MCF 10A (cell line): ENCODE data around the gene SPNS1. TPM values are rescaled to one million over a fixed set of nuclear protein-coding genes. Genes with fewer than 3 reads are reported as not detected.
A peak's percentile ranks its signal among the peaks of the same experiment; 100 is the strongest.

ENCODE experiments used
- BruUV-seq: library from RNA; stranded (reverse); fragments of 400-500 nt; replicated peaks from 2 replicates; lab custom pipeline; 2021; lab: Mats Ljungman, UMichigan
- CTCF ChIA-PET: fragments of 300-600 bp; sonication (Branson Sonifier 250); formaldehyde crosslinking; extraction: SDS; loops from one replicate; lab custom pipeline; 2021; ENCODE audit warnings: antibody characterized with exemption, inconsistent platforms; lab: Yijun Ruan, JAX
- POLR2A ChIA-PET: fragments of 300-600, 350-650 bp; sonication (Branson Sonifier 250); formaldehyde crosslinking; extraction: SDS; loops from one replicate; lab custom pipeline; 2020; ENCODE audit warnings: antibody characterized with exemption, inconsistent platforms; lab: Yijun Ruan, JAX
- DNase-seq: peaks from one replicate; pipeline ENCODE4 v3.0.0-alpha.2; 2018; ENCODE audit not compliant: unreplicated experiment
- H3K27ac Mint-ChIP-seq: one replicate; pipeline ENCODE4 v1.8.0; 2022; ENCODE audit warnings: mild to moderate bottlenecking, low read depth, mixed read lengths; ENCODE audit not compliant: unreplicated experiment
- H3K27me3 Mint-ChIP-seq: one replicate; pipeline ENCODE4 v1.8.0; 2022; ENCODE audit warnings: mixed read lengths; ENCODE audit not compliant: insufficient read depth, unreplicated experiment
- H3K36me3 Mint-ChIP-seq: one replicate; pipeline ENCODE4 v1.8.0; 2022; ENCODE audit warnings: mild to moderate bottlenecking, moderate library complexity, mixed read lengths; ENCODE audit not compliant: insufficient read depth, unreplicated experiment
- H3K4me1 Mint-ChIP-seq: one replicate; pipeline ENCODE4 v1.8.0; 2022; ENCODE audit warnings: mixed read lengths; ENCODE audit not compliant: insufficient read depth, unreplicated experiment
- H3K4me3 Mint-ChIP-seq: one replicate; pipeline ENCODE4 v1.8.0; 2022; ENCODE audit warnings: mild to moderate bottlenecking, moderate library complexity, mixed read lengths; ENCODE audit not compliant: unreplicated experiment
- H3K9me3 Mint-ChIP-seq: one replicate; pipeline ENCODE4 v1.8.0; 2022; ENCODE audit warnings: mixed read lengths; ENCODE audit not compliant: unreplicated experiment
- intact Hi-C: fragments of 100-400 bp; cut with micrococcal nuclease; formaldehyde crosslinking; loops from 2 replicates; pipeline ENCODE4 v1.14.1; 2022
- total RNA-seq: library from RNA; stranded (reverse); gene quantifications from 2 replicates; pipeline ENCODE4 v1.2.3, GENCODE V29; 2022
- TF ChIP-seq, protein P1 (sequence below): fragments of 200-600 bp; IDR thresholded peaks from one replicate; pipeline ENCODE4 v1.8.0; 2022; ENCODE audit warnings: antibody characterized with exemption, mild to moderate bottlenecking; ENCODE audit not compliant: unreplicated experiment

SPNS1 gene
- total RNA-seq, 1 experiment from 2014 or later, result 25.2 TPM

DNA sequence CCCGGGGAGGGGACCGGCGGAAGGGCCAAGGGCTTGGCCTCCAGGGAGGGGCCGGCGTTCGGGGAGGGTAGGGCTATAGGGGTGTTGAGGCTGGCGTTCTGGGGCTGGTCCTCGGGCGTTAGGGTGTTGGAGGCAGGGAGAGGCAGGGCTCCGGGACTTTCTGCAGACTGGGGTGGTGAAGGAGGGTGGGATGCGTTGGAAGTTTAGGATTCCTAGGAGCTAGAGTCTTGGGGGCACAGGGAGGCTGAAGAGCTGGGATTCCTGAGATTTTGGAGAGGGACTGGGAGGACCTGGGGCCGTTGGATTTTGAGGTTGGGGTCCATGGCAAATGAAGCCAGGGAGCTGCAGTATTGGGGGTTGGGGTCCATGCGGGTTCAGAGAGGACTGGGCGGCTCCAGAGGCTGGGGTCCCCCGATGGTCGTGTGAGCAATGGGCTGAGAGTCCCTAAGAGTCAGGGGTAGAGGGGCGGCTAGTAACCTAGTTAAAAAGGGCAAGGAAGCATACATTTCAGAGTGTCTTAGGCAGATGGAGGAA lies 23.1 kb upstream of the SPNS1 start:
- Mint-ChIP-seq H3K4me3 (peak overlapping the region; percentile 99), H3K36me3 (peaks cover 35% of the 10 kb centered on the region), H3K9me3 (no peaks in the 10 kb centered on the region), H3K27ac (peak overlapping the region; percentile 92), H3K27me3 (no peaks in the 10 kb centered on the region), H3K4me1 (peaks cover 17% of the 10 kb centered on the region)
- TF ChIP-seq, protein P1, sequence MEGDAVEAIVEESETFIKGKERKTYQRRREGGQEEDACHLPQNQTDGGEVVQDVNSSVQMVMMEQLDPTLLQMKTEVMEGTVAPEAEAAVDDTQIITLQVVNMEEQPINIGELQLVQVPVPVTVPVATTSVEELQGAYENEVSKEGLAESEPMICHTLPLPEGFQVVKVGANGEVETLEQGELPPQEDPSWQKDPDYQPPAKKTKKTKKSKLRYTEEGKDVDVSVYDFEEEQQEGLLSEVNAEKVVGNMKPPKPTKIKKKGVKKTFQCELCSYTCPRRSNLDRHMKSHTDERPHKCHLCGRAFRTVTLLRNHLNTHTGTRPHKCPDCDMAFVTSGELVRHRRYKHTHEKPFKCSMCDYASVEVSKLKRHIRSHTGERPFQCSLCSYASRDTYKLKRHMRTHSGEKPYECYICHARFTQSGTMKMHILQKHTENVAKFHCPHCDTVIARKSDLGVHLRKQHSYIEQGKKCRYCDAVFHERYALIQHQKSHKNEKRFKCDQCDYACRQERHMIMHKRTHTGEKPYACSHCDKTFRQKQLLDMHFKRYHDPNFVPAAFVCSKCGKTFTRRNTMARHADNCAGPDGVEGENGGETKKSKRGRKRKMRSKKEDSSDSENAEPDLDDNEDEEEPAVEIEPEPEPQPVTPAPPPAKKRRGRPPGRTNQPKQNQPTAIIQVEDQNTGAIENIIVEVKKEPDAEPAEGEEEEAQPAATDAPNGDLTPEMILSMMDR, result no peak
- ChIA-PET CTCF (interaction anchor here (0.7 to 1.3 kb wide), 2 partner anchors 26 to 29 kb away, joined by 3 to 7 read pairs; no protein-coding TSS in a partner anchor), POLR2A (interaction anchor here (1.2 to 3.9 kb wide), 6 partner anchors 11 to 129 kb away, joined by 3 to 30 read pairs (median 13); partner anchors contain the start of genes ATXN2L, RABEP2, SH2B1 and SPNS1)
- BruUV-seq, result no TSS peak
- intact Hi-C loops, result loop anchor here (2.0 kb wide), 1 partner anchor 23 kb away; the partner anchor contains the start of gene SPNS1
- peak; percentile 30 for DNase-seq

DNA sequence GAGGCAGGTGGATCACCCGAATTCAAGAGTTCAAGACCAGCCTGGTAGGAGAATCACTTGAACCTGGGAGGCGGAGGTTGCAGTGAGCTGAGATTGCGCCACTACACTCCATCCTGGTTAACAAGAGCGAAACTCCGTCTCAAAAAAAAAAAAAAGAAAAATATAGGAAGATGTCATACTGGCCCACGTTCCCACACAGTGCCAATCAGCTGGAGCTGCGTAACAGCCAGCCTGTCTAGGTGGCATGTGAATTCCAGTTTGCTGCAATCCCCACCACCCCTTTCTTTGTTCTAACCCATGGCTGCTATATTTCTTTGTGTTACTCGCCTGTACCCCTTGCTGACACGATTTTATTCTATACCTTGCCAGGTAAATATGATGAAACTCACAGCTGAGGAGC lies 16.4 kb upstream of the SPNS1 start:
- Mint-ChIP-seq H3K9me3 (no peaks in the 10 kb centered on the region), H3K27me3 (no peaks in the 10 kb centered on the region), H3K27ac (no peak overlapping the region), H3K36me3 (peaks cover 51% of the 10 kb centered on the region), H3K4me1 (no peaks in the 10 kb centered on the region), H3K4me3 (no peak overlapping the region)
- TF ChIP-seq, protein P1, result no peak
- no TSS peak for BruUV-seq
- intact Hi-C loops, result no loop called here
- CTCF ChIA-PET, result interaction anchor here (0.6 kb wide), 2 partner anchors 16 to 1559 kb away, joined by 3 read pairs; partner anchors contain the start of gene SPNS1
- POLR2A ChIA-PET, result interaction anchor here (0.7 to 1.2 kb wide), 3 partner anchors 11 to 135 kb away, joined by 3 to 5 read pairs (median 4); no protein-coding TSS in a partner anchor
- DNase-seq, result no peak

DNA sequence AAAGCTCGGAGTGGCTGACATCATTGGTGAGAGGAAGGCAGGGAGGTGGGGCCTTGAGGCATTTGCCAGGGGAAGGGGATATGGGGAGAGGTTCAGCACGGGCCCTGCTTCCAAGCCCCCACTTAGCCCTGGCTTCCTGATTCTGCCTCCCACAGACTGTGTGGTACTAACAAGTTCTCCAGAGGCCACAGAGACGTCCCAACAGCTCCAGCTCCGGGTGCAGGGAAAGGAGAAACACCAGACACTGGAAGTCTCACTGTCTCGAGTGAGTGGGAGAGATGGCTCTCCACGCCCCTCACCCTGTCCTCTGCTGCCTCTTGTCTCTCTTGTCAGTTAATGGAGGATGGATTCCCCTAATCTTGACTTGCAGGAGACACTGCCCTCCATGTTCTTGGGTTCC lies 15.7 kb upstream of the SPNS1 start:
- BruUV-seq, result no TSS peak
- Mint-ChIP-seq H3K4me3 (no peak overlapping the region), H3K9me3 (no peaks in the 10 kb centered on the region), H3K4me1 (no peaks in the 10 kb centered on the region), H3K27me3 (no peaks in the 10 kb centered on the region), H3K27ac (no peak overlapping the region), H3K36me3 (peaks cover 49% of the 10 kb centered on the region)
- DNase-seq, result no peak
- TF ChIP-seq, protein P1, result no peak
- intact Hi-C loops, result no loop called here
- CTCF ChIA-PET, result interaction anchor here (0.6 kb wide), 1 partner anchor 15 kb away, joined by 3 read pairs; the partner anchor contains the start of gene SPNS1
- POLR2A ChIA-PET, result interaction anchor here (1.2 kb wide), 1 partner anchor 15 kb away, joined by 5 read pairs; no protein-coding TSS in a partner anchor

DNA sequence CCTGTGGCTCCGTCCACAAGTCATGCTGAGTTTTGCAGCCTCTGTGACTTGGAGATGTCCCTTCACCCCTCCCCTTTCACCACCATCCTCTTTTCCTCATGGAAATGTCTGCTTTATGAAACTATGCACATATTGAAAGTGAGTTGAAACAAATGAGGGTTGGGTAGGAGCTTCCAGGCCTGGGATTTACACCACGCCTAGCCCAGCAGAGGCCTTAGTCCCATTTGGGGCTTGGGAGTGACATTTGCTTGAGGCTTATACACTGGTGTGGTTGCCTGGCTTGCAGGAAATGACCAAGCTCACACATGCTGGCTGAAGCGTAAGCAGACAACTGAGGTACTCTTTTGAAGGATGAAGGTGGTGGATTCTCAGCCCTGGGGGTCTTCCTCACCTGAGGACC lies 10.5 kb upstream of the SPNS1 start:
- no peaks in the 10 kb centered on the region for H3K4me1 Mint-ChIP-seq
- intact Hi-C loops, result no loop called here
- no peak overlapping the region for H3K4me3 Mint-ChIP-seq
- H3K36me3 Mint-ChIP-seq, result peaks cover 32% of the 10 kb centered on the region
- no peaks in the 10 kb centered on the region for H3K9me3 Mint-ChIP-seq
- DNase-seq, result no peak
- CTCF ChIA-PET, result interaction anchor here (2.0 kb wide), 1 partner anchor 13 kb away, joined by 5 read pairs; no protein-coding TSS in a partner anchor
- POLR2A ChIA-PET, result no interaction called here
- H3K27ac Mint-ChIP-seq, result no peak overlapping the region
- TF ChIP-seq, protein P1, result no peak
- H3K27me3 Mint-ChIP-seq, result no peaks in the 10 kb centered on the region
- BruUV-seq, result TSS peak; percentile 18
